NB4 (cell line): Measurements from ENCODE around the gene PPP4C.

Experiments used
- MYC ChIP-seq: IDR thresholded peaks from 2 replicates; pipeline ENCODE4 v1.6.1; 2011; ENCODE audit warnings: low read depth, low read length
- POLR2A ChIP-seq: IDR thresholded peaks from 2 replicates; pipeline ENCODE4 v1.6.1; 2011; ENCODE audit warnings: mild to moderate bottlenecking; ENCODE audit not compliant: insufficient read length; ENCODE audit errors: extremely low read depth
- TF ChIP-seq, protein P1 (sequence below): IDR thresholded peaks from 2 replicates; pipeline ENCODE4 v1.6.1; 2011; ENCODE audit warnings: low read depth, low read length
- TF ChIP-seq, protein P2 (sequence below): IDR thresholded peaks from one replicate; pipeline ENCODE4 v1.5.1; 2012; ENCODE audit warnings: low read depth, low read length

DNA sequence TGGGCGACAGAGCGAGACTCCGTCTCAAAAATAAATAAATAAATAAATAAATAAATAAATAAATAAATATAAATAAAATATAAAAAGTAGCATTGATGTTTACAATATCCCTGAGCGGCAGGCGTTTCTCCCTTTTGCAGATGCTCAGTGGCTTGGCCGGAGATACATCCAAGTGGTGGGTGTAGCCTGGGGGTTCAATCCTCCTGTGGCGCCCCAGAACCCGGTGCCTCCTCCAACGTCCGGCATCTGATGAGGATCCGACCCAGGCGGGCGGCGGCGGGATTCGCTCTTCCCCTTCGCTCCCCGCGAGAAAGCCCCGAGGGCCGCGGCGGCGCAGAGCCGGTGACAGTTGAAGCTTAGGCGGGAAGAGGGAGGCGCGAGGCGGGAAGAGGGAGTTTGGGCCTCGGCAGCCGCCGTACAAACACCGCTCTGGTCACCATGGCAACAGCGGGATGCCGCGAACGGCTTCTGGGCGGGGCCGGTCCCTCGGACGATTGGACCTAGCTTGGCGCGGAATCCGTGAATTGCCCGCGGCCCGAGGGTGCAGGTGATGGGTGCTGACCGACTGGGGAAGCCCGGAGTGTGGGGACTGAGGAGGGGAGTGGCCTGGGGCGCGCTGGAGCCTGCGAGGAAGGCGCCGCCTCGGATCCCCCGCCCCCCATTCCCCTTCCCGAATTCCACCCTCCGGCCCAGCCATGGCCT is 23.0 kb upstream of the PPP4C start:
- peak; percentile 47 for TF ChIP-seq POLR2A
- peak; percentile 85 for TF ChIP-seq MYC
- TF ChIP-seq, protein P1, sequence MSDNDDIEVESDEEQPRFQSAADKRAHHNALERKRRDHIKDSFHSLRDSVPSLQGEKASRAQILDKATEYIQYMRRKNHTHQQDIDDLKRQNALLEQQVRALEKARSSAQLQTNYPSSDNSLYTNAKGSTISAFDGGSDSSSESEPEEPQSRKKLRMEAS = peak; percentile 89
- TF ChIP-seq, protein P2, sequence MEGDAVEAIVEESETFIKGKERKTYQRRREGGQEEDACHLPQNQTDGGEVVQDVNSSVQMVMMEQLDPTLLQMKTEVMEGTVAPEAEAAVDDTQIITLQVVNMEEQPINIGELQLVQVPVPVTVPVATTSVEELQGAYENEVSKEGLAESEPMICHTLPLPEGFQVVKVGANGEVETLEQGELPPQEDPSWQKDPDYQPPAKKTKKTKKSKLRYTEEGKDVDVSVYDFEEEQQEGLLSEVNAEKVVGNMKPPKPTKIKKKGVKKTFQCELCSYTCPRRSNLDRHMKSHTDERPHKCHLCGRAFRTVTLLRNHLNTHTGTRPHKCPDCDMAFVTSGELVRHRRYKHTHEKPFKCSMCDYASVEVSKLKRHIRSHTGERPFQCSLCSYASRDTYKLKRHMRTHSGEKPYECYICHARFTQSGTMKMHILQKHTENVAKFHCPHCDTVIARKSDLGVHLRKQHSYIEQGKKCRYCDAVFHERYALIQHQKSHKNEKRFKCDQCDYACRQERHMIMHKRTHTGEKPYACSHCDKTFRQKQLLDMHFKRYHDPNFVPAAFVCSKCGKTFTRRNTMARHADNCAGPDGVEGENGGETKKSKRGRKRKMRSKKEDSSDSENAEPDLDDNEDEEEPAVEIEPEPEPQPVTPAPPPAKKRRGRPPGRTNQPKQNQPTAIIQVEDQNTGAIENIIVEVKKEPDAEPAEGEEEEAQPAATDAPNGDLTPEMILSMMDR = no peak
